GM19397 (cell line): ENCODE measurements around the gene UBAP2.

Experiments
- ATAC-seq: cut with Tn5 transposase; IDR thresholded peaks from one replicate; pipeline ENCODE4 v1.9.1; 2021; ENCODE audit warnings: mild to moderate bottlenecking, moderate library complexity; ENCODE audit not compliant: unreplicated experiment

Gene UBAP2

DNA sequence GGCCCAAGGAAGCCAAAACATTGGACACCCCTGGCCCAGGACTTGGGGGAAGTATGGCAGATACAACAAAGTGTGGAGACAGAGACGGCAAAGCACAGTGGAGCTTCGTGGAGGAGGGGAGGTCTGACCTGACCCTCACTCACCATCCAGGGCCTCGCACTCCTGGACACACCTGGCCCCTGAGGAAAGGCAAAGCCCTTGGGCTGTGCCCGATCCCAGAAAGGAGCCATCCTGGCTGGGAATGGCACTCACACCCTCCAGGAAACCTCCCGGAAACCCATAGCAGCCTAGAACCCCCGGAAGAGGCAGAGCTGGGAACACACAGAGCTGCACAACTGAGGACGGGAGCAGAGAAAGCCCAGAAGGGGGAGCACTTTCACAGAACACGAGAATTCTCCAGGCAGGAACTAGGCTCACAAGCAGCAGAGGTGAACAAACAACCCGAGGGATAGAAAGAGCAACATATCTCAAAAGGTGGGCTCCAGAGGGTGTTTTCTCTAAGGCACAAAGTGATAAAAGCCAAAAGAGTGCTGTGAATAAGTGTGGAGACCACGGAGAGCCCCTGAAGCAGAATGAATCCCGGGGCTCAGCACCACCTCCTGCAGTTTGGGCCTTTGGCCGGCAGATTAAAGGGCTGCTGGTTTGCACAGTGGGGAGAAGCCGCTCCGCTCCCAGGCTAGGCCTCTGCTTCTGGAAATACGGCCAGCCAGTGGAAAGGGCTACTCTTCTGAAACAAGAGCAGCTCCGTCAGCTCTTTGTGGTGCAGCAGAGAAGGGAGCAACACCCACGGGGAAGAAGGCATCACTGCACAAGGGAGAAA lies 123.5 kb downstream of the UBAP2 start:
- ATAC-seq, result no peak

DNA sequence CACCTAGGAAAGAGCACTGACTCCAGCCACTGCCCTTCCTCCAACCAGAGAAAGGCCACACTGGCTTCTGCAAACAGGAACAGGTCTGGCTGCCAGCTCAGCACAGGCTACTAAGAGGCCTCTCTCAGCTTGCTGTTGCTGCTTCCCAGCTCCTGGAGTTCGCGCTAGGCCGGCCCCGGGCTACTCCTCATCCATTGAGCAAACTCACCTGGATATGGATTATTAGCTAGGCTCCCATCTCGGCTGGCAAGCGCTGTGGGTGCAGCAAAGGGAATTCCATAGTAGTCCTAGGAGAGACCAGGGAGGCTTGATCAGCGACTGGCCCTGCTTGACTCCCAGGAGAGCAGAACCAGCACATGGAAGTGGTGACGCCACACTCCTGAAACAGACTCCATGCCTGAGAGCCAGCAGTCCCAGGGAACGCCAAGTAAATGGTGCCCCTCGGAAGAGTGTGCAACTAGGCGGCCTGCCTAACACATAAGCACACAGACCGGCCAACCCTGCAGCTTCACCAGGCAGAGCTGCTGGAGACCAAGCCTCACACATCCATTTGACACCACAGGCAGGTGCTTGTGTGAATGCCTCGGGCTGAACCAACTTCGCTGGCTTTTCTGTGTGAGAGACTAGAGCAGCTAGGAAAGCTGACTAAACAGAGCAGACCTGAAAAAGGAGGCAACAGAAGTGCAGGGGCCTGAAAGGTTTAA lies 124.5 kb downstream of the UBAP2 start:
- ATAC-seq, result no peak

DNA sequence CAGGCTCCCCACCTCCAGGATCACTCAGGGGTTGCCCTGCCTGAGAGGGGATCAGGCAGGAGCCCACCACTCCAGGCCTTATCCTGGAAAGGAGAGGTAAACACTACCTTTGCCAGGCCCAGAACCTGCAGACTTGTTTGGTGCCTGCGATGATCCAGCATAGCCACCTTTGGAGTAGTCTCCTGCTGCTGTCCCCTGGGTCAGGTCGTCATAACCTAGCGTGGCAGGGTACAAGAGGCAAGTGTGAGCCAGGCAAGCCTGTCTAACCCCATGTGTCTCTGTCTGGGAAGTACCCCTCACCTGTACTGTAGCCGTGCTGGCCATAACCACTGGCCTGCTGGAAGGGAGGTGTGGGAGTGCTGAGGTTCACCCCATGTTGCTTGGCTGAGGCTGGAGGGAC lies 125.6 kb downstream of the UBAP2 start:
- no peak for ATAC-seq

- no peak for ATAC-seq
Observed at GRCh38 chr9:33921967-33922895, 126.5 kb downstream of the UBAP2 start.

GRCh38 chr9:33919276-33919897 lies 129.3 kb downstream of the UBAP2 start:
- ATAC-seq, result no peak

DNA sequence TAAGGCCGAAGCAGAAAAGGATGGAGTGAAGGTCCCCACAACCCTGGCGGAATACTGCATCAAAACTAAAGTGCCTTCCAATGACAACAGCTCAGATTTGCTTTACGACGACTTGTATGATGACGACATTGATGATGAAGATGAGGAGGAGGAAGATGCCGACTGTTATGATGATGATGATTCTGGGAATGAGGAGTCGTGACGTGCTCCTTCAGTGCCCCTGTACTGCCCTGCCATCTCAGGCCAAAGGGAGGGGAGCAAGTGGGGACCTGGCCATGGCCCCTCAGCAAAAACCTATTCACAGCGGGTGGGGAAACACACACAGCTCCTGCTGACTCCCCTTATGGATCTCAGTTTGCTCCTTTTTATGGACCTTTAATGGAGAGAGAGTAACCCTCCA lies 131.7 kb downstream of the UBAP2 start:
- no peak for ATAC-seq

GRCh38 chr9:33914887-33915628 lies 133.6 kb downstream of the UBAP2 start:
- ATAC-seq, result no peak

- no peak for ATAC-seq
Observed at GRCh38 chr9:33913541-33913940, 135.1 kb downstream of the UBAP2 start.

DNA sequence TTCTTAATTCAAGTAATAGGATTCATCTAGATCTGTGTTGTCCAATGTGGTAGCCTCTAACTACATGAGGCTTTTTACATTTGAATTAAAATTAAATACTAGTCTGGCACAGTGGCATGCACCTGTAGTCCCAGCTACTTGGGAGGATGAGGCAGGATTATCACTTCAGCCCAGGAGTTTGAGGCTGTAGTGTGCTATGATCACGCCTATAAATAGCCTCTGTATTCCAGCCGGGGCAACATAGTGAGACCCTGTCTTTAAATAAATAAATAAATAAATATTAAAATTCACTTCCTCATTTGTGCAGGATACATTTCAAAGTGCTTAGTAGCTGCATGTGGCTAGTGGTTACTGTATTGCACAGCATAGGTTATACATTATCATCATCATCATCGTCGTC lies 139.9 kb downstream of the UBAP2 start:
- no peak for ATAC-seq

DNA sequence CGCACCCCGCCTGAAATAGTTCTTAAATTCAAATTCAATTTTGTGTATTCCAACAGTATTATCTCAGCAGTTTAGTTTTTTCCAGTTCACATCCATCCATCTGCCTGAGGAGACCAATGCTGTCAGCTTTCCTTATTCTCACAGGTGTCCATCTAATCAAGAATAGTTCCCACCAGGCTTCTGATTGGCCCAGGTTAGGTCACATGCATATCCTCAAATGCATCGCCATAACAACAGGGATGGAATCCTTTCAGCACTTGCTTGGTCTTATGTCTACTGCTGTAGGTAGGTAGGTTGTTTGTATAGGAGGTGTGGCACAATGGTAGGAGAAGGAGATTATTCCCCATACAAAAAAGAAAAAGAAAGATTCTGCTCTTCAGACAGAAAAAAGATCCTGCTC lies 140.6 kb downstream of the UBAP2 start:
- ATAC-seq, result no peak

GRCh38 chr9:33907347-33907746 lies 141.3 kb downstream of the UBAP2 start:
- ATAC-seq, result no peak

DNA sequence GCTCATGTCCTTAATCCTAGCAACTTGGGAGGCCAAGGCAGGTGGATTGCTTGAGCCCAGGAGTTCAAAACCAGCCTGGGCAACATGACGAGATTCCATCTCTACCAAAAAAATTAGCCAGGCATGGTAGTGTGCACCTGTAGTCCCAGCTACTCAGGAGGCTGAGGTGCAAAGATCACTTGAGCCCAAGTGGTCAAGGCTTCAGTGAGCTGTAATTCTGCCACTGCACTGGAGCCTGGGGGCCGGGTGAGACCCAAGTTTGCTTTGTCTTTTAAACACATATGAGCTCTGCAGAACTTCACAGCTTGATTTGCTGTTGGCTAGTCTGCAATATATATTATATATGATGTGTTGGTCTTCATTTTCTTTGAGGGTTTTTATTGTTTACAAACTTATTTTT lies 141.9 kb downstream of the UBAP2 start:
- no peak for ATAC-seq

- no peak for ATAC-seq
Observed at GRCh38 chr9:33905137-33905536, 143.6 kb downstream of the UBAP2 start.

DNA sequence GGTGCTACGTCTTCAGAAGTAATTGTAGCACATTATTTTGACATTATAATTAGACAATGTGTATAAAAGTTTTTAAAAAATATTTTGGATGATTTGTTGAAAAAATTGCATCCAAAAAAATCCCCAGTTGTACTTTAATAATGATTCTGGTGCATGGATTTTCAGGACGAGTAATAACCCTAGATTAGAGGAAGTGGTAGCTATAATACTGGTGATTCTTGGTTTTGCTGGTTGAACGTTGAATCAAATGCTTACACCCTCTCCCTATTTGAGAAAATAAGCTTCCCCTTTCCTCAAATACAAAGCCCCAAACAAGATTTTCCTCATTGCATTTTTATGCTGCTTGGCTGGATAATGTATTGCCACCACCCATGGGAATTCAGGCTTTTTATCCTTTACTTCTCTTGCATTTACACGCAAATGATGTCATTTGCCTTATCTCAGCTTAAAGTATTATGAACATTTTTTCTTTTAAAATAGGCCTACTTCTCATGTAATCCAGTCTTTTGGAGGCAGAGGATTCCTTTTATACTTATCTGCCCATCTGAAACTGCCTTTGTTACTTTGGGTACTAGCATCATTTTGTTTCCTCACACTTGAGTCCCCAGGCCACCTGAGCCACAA lies 145.4 kb downstream of the UBAP2 start:
- no peak for ATAC-seq

GRCh38 chr9:33894316-33894715 lies 154.4 kb downstream of the UBAP2 start:
- no peak for ATAC-seq

GRCh38 chr9:33893861-33894260 lies 154.8 kb downstream of the UBAP2 start:
- no peak for ATAC-seq

DNA sequence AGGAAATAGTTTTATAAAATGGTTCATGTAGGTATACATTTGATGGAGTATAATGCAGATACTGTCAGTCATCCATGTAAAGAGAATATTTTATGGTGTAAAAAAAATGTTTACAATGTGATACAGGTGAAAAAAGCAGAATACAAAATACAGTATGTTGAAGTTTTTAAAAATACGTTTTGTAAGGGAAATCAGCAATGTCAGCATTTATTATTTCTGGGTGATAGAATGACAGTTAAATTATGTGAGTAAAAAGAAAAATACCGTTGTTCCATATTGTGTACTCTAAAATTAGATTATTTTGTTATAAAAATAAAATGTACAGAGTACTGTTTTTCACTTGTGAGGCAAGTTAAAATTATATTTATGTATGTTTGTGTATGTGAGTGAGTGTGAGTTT lies 162.7 kb downstream of the UBAP2 start:
- ATAC-seq, result no peak

GRCh38 chr9:33884856-33885701 lies 163.6 kb downstream of the UBAP2 start:
- ATAC-seq, result no peak

GRCh38 chr9:33881635-33882034 lies 167.1 kb downstream of the UBAP2 start:
- ATAC-seq, result no peak
